Right lobe of liver (tissue), 4 donors: ENCODE results near the gene DUSP11.

Experiments used
- POLR2A ChIP-seq: fragments of 450-650 bp; IDR thresholded peaks from one replicate; pipeline ENCODE4 v1.6.1; 2017; ENCODE audit warnings: antibody characterized with exemption, mild to moderate bottlenecking
- TF ChIP-seq, protein P1 (sequence below), 4 donors: fragments of 200-600 bp in 3 of 4; fragments of 450-650 bp in 1 of 4; IDR thresholded peaks; one replicate each; pipeline versions ENCODE4 v1.5.1 to v1.8.0; 2016 to 2022; ENCODE audit warnings: antibody characterized with exemption in 4 of 4, mild to moderate bottlenecking in 2 of 4
- donor health status: DM: no; HTN: no; CAD: no.
- donor health status: DM: no; HTN: no; CAD: no.
- donor health status: DM: no; HTN: yes; CAD: no.

DNA sequence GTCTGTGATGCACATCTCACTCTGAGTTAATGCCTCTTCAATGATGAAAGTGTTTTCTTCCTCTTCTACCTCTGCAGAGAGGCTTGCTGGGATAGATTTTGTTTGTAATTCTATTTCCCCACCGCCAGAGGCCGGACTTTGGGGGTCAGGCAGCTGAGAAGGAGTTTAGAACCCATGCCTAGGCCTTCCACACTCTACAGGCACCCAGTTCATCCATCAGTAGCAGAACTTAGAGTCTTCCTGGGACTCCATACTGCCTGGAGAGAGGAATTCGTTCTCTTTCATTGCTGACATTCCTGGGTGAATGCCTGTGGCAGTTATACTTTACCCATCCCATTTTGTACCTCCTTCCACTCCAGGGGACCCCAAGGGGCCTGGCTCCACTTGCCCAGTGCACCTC, 51.9 kb downstream of the DUSP11 start:
- TF ChIP-seq POLR2A = no peak
- TF ChIP-seq, protein P1, sequence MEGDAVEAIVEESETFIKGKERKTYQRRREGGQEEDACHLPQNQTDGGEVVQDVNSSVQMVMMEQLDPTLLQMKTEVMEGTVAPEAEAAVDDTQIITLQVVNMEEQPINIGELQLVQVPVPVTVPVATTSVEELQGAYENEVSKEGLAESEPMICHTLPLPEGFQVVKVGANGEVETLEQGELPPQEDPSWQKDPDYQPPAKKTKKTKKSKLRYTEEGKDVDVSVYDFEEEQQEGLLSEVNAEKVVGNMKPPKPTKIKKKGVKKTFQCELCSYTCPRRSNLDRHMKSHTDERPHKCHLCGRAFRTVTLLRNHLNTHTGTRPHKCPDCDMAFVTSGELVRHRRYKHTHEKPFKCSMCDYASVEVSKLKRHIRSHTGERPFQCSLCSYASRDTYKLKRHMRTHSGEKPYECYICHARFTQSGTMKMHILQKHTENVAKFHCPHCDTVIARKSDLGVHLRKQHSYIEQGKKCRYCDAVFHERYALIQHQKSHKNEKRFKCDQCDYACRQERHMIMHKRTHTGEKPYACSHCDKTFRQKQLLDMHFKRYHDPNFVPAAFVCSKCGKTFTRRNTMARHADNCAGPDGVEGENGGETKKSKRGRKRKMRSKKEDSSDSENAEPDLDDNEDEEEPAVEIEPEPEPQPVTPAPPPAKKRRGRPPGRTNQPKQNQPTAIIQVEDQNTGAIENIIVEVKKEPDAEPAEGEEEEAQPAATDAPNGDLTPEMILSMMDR (IDR thresholded peaks at IDR 0.05) = no peak
